Measurements from ENCODE around the gene ADM2.

Gene ADM2

GRCh38 chr22:50445880-50446707 lies 35.2 kb upstream of the ADM2 start:
- no peak for DNase-seq

GRCh38 chr22:50446708-50447575 lies 34.4 kb upstream of the ADM2 start:
- no peak for DNase-seq

DNA sequence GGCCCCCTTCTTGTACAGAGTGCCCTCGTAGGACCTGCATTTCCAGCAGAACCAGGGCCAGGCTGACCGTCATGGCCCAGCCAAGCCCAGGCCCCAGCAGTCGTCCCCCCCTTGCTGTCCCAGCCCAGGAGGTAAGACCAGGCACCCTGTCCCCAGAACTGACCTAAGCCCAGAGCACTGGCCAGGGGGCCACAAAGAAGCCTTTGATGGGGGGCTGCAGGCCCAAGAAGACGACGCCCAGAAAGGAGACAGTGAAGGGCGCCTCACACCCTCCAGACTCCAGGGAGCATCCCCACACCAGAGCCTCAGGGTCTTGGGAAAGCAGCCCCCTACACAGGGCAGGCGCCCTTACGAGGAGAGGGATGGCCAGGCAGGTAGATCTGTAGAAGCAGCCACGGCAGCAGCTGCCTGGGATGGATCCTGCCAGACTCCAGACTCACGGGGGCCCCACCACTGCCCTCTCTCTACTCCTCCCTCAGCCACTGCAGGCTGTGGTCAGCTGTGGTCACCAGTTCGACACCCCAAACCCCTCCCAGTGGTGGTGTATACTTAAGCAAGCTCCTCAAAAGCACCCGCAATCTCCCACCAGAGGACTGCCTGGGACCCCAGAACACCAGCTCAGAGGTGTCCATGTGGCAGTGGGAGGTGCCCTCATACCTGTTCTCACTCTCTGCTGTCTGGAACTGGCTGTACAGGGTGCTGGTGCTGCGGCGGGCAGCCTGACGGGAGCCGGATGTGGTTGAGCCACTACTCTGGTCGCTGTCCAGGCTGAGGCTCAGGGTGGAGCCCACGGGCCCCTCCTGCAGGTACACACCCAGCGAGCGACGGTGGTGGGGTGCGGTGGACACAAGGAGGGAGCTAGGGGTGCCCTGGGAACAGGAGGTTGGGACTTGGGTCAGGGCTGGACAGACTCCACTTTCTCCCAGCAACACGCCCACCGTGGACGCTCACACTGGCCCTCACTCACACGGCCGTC lies 33.5 kb upstream of the ADM2 start:
- no peak for DNase-seq

- DNase-seq = no peak
These were observed 28.7 kb upstream of the ADM2 start for GRCh38 chr22:50452649-50453048.

- no peak for DNase-seq
These were observed 26.7 kb upstream of the ADM2 start for GRCh38 chr22:50454556-50455075.

GRCh38 chr22:50455201-50455600 lies 26.1 kb upstream of the ADM2 start:
- no peak for DNase-seq

GRCh38 chr22:50456026-50456425 lies 25.3 kb upstream of the ADM2 start:
- DNase-seq = no peak

- no peak for DNase-seq
These were observed 24.7 kb upstream of the ADM2 start for GRCh38 chr22:50456466-50457234.

DNA sequence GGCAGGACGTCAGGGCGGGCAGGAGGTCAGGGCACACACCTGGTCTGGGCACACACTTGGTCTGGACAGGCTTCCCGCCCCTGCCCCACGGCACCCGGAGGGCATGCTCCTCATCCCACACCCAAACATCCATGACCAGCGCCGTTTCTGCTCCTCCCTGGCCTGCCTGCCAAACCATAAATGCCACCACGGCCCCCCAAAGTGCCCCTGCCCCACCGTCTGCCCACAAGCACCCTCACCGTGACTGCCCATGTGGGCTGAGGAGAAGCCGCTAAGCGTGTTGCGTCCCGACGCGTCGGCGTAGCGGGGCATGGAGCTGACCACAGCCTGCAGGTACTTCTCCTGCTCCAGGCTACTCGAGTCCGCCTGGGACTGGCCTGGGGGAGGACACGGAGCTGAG lies 22.3 kb upstream of the ADM2 start:
- DNase-seq = no peak

DNA sequence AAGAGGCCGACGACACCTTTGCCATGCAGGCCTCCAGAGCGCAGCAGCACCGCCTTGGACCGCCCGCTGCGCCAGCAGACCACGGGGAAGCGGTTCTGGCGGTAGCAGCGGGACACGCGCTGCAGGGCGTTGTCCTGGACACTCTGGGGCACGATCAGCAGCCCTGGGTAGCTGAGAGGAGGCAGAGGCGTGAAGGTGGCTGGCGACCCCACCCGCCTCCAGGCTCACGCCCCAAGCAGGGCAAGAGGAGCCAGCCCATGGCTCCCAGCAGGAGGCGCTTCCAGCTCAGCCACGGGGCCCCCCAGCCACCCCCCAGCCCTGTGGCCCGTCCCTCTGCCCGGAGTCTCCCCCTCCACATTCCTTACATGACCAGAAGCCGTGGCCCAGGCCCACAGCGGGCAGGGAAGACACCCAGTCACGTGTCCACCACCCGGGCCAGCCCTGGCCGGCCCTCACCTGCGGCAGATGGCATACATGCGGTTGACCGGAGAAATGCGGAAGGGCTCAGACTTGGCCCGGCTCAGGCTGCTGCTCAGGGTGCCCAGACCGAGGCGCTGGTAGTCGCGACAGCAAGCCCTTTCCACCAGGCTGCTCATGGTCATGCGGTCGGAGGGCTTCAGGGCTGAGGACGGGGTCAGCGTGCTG lies 21.7 kb upstream of the ADM2 start:
- DNase-seq = no peak

DNA sequence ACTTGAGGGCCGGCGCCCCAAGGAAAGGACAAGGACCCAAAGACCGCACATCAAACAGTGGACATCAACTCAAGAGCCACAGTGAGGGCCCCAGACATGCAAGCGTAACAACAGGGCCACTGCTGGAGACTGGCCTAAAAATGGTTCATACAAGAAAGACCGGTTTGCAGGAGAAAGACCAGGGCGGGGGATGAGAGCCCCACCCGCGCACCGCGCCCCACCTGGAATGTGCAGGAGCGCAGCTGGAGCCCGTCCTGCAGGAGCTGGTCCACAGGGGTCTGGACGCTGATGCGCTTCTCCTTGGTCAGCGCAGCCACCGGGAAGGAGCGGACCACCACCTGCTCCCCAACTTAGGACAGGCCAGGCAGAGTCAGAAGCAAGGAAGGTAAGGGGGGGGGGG lies 20.4 kb upstream of the ADM2 start:
- no peak for DNase-seq

DNA sequence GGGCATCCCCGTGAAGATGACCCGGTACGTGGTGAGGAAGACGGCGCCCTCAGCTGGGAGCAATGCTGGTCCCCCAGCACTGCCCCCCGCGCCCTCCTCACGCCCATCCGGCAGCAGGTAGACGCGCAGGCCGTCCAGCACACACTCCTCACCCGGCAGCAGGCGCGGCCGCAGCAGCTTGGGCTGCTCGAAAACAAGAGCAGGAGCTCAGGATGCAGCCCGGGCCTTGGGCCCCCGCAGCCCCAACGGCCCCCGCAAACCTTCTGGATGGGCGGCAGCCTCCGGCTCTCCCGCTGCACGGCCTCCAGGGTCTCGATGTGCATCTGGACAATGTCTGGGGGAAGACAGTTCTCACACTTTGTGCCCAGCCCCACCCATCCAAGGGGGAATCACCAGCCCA lies 19.8 kb upstream of the ADM2 start:
- DNase-seq = no peak

DNA sequence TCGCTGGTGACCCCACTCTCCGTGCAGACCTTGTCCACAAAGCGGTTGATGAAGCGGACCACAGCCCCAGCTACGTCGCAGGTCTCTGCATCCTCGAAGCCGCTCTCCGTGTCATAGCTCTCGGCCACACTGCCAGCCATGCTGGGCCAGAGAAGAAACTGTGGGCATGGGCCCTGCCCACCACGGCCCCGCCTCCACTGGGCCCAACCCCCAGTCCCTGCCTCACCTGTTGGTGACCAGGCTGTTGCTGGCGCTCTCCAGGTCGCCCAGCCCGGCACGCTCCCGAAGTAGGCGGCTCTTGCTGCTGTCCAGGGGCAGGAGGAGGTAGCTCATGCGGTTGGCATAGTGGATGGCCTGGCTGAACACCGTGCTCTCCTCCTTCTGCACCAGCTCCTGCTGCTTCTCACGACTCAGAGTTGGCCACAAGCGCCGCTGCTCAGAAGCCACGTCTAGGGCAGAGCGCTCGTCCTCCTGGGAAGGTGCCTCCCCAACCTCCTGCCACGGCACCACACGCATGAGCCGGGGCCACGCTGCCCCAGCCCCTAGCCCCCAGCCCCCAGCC lies 19.3 kb upstream of the ADM2 start:
- no peak for DNase-seq

DNA sequence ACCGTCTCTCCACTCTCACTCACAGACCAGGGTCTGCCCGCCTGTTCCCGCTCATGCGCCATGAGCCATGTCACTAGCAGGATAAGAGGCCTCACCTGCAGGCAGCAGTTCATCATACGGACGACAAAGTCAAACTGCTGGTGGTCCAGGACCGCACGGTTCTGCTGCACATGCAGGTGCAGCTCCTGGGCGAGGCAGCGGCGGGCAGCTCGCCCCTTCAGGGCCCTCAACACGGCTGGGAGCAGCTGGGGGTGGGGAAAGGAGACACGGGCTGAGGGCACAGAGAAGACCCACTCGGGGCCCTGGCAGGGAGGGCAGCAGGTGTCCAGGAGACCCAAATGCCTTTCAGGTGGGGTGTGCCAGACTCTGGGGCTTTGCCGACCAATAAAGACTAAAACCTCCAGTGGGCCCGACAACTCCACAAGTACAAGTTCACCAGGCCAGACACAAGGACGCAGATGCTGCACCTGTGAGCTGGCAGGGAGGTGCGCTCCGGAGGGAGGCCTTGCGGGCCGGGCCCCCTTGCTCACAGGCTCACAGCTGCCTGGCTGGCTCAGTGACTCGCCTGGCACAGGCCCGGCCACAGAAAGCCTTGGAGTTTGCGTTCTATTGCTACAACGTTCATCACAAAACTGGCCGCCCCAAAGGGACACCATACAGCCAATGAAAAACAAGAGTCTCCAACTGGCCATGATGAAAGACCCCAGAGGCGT lies 18.0 kb upstream of the ADM2 start:
- no peak for DNase-seq

DNA sequence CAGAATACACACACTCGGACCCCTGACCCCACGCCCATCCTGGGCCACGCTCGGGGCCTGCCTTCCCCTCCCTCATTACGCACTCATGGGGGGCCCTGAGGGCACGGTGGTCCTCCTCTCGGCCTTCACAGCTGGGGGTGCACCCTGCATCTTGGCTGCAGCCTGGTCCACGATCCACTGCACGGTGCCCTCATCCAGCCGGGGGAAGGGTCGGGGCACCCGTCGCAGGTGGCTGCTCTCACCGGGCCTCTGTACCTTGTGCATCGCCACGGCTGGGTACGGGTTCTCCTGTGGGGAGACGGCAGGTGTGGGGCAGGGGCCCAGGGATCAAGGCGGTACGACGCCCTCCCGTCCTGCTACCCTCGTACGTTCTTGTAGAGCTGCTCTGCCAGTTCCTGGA lies 16.9 kb upstream of the ADM2 start:
- no peak for DNase-seq

GRCh38 chr22:50465066-50465930 lies 16.0 kb upstream of the ADM2 start:
- DNase-seq = no peak

- DNase-seq = no peak
These were observed 14.0 kb upstream of the ADM2 start for GRCh38 chr22:50467341-50467740.

- no peak for DNase-seq
These were observed 13.4 kb upstream of the ADM2 start for GRCh38 chr22:50467773-50468440.

DNA sequence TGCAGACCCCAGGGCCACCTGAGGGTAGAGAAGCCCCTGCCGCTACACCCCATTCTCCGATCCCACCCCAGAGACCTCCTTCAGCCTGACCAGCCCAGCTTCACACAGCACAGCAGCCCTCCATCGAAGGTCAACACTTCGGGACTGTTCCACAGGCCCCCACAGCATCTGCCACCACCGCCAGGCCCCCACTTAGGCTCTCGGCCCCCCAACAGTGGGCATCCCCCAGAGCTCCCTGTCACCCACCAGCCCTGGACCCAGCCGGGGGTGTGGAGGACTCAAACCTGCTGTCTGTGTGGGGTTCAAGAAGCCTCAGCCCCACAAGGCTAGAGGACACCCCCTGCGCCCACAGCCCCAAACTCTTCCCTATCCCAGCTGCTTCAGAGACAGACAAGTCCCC lies 12.7 kb upstream of the ADM2 start:
- no peak for DNase-seq

Data from retina (tissue), 1 donor.